HEK293 (cell line): ENCODE measurements around the gene SNAP47.
A peak's percentile ranks its signal among the peaks of the same experiment; 100 is the strongest.

Experiments
- CTCF ChIA-PET: fragments of 350-600 bp; formaldehyde crosslinking; extraction: SDS; loops from one replicate; lab custom pipeline; 2021; ENCODE audit warnings: antibody characterized with exemption; lab: Yijun Ruan, JAX
- POLR2A ChIA-PET: fragments of 300-600 bp; formaldehyde crosslinking; extraction: SDS; loops from one replicate; lab custom pipeline; 2020; ENCODE audit warnings: antibody characterized with exemption, inconsistent platforms; lab: Yijun Ruan, JAX
- H3K27ac ChIP-seq: fragments of 200-500 bp; sonication (Bioruptor generic); 2 replicates; pipeline ENCODE4 v1.5.1; 2014; ENCODE audit warnings: low read depth, low read length, control low read depth, inconsistent platforms; ENCODE audit errors: extremely low read depth
- H3K36me3 ChIP-seq, 2 experiments: fragments of 200-500 bp in 1 of 2; sonication (Bioruptor generic) in 1 of 2; 1 replicate in 1 of 2; 2 replicates in 1 of 2; pipeline ENCODE4 v1.5.1; 2014 to 2017; ENCODE audit warnings: inconsistent platforms in 2 of 2, low read length in 2 of 2; ENCODE audit not compliant: control insufficient read depth in 2 of 2, insufficient read depth in 1 of 2
- H3K4me1 ChIP-seq: fragments of 200-500 bp; sonication (Bioruptor generic); 2 replicates; pipeline ENCODE4 v1.5.1; 2014; ENCODE audit warnings: mild to moderate bottlenecking, low read length, inconsistent platforms; ENCODE audit not compliant: control insufficient read depth, insufficient read depth
- H3K4me3 ChIP-seq: 2 replicates; pipeline ENCODE4 v1.5.1; 2011; ENCODE audit warnings: low read depth, mild to moderate bottlenecking, control low read depth, low read length, moderate library complexity
- H3K9me3 ChIP-seq: fragments of 200-500 bp; sonication (Bioruptor generic); 2 replicates; pipeline ENCODE4 v1.5.1; 2014; ENCODE audit warnings: low read depth, low read length, inconsistent platforms; ENCODE audit not compliant: control insufficient read depth, insufficient read depth
- HOXA7 ChIP-seq: sonication (generic); formaldehyde crosslinking; IDR thresholded peaks from 2 replicates; pipeline ENCODE4 v1.8.1; 2022; ENCODE audit warnings: missing genetic modification reagents, borderline replicate concordance
- SETDB1 ChIP-seq: IDR thresholded peaks from one replicate; pipeline ENCODE4 v1.6.1; 2017; ENCODE audit warnings: mild to moderate bottlenecking, low read length, moderate library complexity, mixed read lengths; ENCODE audit not compliant: insufficient read length
- ZNF114 ChIP-seq: fragments of 450-650 bp; formaldehyde crosslinking; IDR thresholded peaks from 2 replicates; pipeline ENCODE4 v1.5.0; 2017; ENCODE audit warnings: missing biosample characterization, missing genetic modification characterization
- ZNF132 ChIP-seq: fragments of 450-650 bp; formaldehyde crosslinking; IDR thresholded peaks from 2 replicates; pipeline ENCODE4 v1.5.1; 2017; ENCODE audit warnings: missing biosample characterization, missing genetic modification characterization, borderline replicate concordance
- ZNF146 ChIP-seq: fragments of 450-650 bp; formaldehyde crosslinking; IDR thresholded peaks from 2 replicates; pipeline ENCODE4 v1.5.1; 2016; ENCODE audit warnings: missing biosample characterization, missing genetic modification characterization
- ZNF2 ChIP-seq: fragments of 450-650 bp; formaldehyde crosslinking; IDR thresholded peaks from 2 replicates; pipeline ENCODE4 v1.5.1; 2016; ENCODE audit warnings: missing biosample characterization, missing genetic modification characterization
- ZNF404 ChIP-seq: fragments of 450-650 bp; formaldehyde crosslinking; IDR thresholded peaks from 2 replicates; pipeline ENCODE4 v1.5.1; 2017; ENCODE audit warnings: missing biosample characterization, missing genetic modification characterization
- ZNF548 ChIP-seq: fragments of 450-650 bp; formaldehyde crosslinking; IDR thresholded peaks from 2 replicates; pipeline ENCODE4 v1.5.1; 2016; ENCODE audit warnings: missing biosample characterization, missing genetic modification characterization
- TF ChIP-seq, protein P1 (sequence below): fragments of 450-650 bp; formaldehyde crosslinking; IDR thresholded peaks from 2 replicates; pipeline ENCODE4 v1.5.1; 2016; ENCODE audit warnings: missing biosample characterization, missing genetic modification characterization
- TF ChIP-seq, protein P2 (sequence below): fragments of 450-650 bp; formaldehyde crosslinking; IDR thresholded peaks from 2 replicates; pipeline ENCODE4 v1.5.1; 2016; ENCODE audit warnings: missing biosample characterization, missing genetic modification characterization
- TF ChIP-seq, protein P3 (sequence below): fragments of 450-650 bp; formaldehyde crosslinking; IDR thresholded peaks from 2 replicates; pipeline ENCODE4 v1.5.1; 2016; ENCODE audit warnings: missing biosample characterization, missing genetic modification characterization
- TF ChIP-seq, protein P4 (sequence below): fragments of 450-650 bp; formaldehyde crosslinking; IDR thresholded peaks from 2 replicates; pipeline ENCODE4 v1.5.1; 2016; ENCODE audit warnings: missing biosample characterization, missing genetic modification characterization

SNAP47 gene

DNA sequence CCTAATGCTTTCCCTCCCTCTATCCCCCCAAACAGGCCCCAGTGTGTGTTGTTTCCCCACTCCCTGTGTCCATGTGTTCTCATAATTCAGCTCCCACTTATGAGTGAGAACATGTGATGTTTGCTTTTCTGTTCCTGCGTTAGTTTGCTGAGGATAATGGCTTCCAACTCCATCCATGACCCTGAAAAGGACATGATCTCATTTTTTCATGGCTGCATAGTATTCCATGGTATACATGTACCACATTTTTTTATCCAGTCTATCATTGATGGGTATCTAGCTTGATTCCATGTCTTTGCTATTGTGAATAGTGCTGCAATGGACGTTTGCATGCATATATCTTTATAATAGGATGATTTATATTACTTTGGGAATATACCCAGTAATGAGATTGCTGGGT, 89.0 kb downstream of the SNAP47 start:
- Histone ChIP-seq H3K4me1 (no peaks in the 10 kb centered on the region), H3K4me3 (no peak overlapping the region), H3K36me3 (no peaks in the 10 kb centered on the region), H3K27ac (no peak overlapping the region), H3K9me3 (no peaks in the 10 kb centered on the region; the same call in 1 of the 2 replicates)
- TF ChIP-seq ZNF114, result no peak
- TF ChIP-seq ZNF2 (tag by site-specific recombination), result no peak
- TF ChIP-seq, protein P1, sequence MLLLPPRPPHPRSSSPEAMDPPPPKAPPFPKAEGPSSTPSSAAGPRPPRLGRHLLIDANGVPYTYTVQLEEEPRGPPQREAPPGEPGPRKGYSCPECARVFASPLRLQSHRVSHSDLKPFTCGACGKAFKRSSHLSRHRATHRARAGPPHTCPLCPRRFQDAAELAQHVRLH (tag by site-specific recombination), result 0 out of 2 replicates have a peak, but pooled peaks have one; percentile 25
- peak; percentile 77 for TF ChIP-seq ZNF146 (tag by site-specific recombination)
- TF ChIP-seq HOXA7 (CRISPR knock-in tag), result no peak
- TF ChIP-seq, protein P2, sequence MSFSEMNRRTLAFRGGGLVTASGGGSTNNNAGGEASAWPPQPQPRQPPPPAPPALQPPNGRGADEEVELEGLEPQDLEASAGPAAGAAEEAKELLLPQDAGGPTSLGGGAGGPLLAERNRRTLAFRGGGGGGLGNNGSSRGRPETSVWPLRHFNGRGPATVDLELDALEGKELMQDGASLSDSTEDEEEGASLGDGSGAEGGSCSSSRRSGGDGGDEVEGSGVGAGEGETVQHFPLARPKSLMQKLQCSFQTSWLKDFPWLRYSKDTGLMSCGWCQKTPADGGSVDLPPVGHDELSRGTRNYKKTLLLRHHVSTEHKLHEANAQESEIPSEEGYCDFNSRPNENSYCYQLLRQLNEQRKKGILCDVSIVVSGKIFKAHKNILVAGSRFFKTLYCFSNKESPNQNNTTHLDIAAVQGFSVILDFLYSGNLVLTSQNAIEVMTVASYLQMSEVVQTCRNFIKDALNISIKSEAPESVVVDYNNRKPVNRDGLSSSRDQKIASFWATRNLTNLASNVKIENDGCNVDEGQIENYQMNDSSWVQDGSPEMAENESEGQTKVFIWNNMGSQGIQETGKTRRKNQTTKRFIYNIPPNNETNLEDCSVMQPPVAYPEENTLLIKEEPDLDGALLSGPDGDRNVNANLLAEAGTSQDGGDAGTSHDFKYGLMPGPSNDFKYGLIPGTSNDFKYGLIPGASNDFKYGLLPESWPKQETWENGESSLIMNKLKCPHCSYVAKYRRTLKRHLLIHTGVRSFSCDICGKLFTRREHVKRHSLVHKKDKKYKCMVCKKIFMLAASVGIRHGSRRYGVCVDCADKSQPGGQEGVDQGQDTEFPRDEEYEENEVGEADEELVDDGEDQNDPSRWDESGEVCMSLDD (tag by site-specific recombination), result no peak
- POLR2A ChIA-PET, result no interaction called here
- CTCF ChIA-PET, result no interaction called here

DNA sequence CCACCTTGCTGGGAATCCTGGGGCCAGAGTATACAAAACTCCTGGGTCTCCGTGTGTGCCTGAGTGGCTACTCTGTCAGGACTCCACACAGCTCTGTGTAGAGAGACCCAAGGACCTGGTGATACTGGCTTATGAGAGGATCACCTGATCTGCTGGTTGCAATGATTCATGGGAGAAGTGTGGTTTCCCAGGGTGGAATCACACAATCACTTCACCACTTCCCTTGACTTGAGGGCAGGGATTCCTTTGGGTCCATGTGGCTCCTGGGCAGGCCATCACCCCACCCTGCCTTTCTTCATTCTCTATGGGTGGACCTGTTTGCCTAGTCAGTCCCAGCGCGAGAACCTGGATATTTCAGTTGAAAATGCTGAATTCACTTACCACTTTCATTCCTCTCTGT, 93.6 kb downstream of the SNAP47 start:
- H3K4me3 ChIP-seq, result no peak overlapping the region
- CTCF ChIA-PET, result interaction anchor here (0.7 kb wide), 1 partner anchor 54 kb away, joined by 3 read pairs; no protein-coding TSS in a partner anchor
- no peaks in the 10 kb centered on the region for H3K9me3 ChIP-seq
- H3K4me1 ChIP-seq, result no peaks in the 10 kb centered on the region
- H3K36me3 ChIP-seq, result no peaks in the 10 kb centered on the region
- H3K27ac ChIP-seq, result no peak overlapping the region
- TF ChIP-seq, protein P3, sequence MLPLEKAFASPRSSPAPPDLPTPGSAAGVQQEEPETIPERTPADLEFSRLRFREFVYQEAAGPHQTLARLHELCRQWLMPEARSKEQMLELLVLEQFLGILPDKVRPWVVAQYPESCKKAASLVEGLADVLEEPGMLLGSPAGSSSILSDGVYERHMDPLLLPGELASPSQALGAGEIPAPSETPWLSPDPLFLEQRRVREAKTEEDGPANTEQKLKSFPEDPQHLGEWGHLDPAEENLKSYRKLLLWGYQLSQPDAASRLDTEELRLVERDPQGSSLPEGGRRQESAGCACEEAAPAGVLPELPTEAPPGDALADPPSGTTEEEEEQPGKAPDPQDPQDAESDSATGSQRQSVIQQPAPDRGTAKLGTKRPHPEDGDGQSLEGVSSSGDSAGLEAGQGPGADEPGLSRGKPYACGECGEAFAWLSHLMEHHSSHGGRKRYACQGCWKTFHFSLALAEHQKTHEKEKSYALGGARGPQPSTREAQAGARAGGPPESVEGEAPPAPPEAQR (tag by site-specific recombination), result no peak
- TF ChIP-seq ZNF132 (tag by site-specific recombination) (no peak), ZNF404 (tag by site-specific recombination) (no peak), ZNF548 (tag by site-specific recombination) (no peak), SETDB1 (no peak)
- TF ChIP-seq, protein P4, sequence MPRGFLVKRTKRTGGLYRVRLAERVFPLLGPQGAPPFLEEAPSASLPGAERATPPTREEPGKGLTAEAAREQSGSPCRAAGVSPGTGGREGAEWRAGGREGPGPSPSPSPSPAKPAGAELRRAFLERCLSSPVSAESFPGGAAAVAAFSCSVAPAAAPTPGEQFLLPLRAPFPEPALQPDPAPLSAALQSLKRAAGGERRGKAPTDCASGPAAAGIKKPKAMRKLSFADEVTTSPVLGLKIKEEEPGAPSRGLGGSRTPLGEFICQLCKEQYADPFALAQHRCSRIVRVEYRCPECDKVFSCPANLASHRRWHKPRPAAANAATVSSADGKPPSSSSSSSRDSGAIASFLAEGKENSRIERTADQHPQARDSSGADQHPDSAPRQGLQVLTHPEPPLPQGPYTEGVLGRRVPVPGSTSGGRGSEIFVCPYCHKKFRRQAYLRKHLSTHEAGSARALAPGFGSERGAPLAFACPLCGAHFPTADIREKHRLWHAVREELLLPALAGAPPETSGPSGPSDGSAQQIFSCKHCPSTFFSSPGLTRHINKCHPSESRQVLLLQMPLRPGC (tag by site-specific recombination), result no peak
- TF ChIP-seq, all 188 proteins: peak for 0
- POLR2A ChIA-PET, result no interaction called here
